Measurements from ENCODE around the gene CYB5R4. TPM values are rescaled to one million over a fixed set of nuclear protein-coding genes. Genes with fewer than 3 reads are reported as not detected.

Gene CYB5R4
- total and polyA plus RNA-seq, 7 donors, result 6.1 to 20.3 (median 11.7) TPM

Other genes starting within 250 kb of the CYB5R4 start
- under 1 TPM in 2 of 4 donors, not detected in 2; 0.51 to 0.81 TPM for gene SNAP91, start 150.6 kb upstream of the CYB5R4 start, total RNA-seq
- gene SNAP91, start 150.6 kb upstream of the CYB5R4 start, polyA plus RNA-seq, result under 1 TPM in 1 of 3 donors, not detected in 2; 0.09 TPM
- gene RIPPLY2, start 6.3 kb upstream of the CYB5R4 start, total RNA-seq, result not detected
- under 1 TPM in 1 of 3 donors, not detected in 2; 0.59 TPM for gene RIPPLY2, start 6.3 kb upstream of the CYB5R4 start, polyA plus RNA-seq
- under 1 TPM in 3 of 4 donors, not detected in 1; 0.13 to 0.20 (median 0.16) TPM for gene MRAP2, start 174.1 kb downstream of the CYB5R4 start, total RNA-seq
- gene MRAP2, start 174.1 kb downstream of the CYB5R4 start, polyA plus RNA-seq, result under 1 TPM; 0.04 to 0.42 (median 0.26) TPM